Peyer's patch (tissue), 4 donors: ENCODE data around the gene UBE2M. TPM values are rescaled to one million over a fixed set of nuclear protein-coding genes. Genes with fewer than 3 reads are reported as not detected.

Experiments used
- DNase-seq, 3 donors: peaks; one replicate each; pipeline ENCODE4 v3.0.0-alpha.2; 2017 to 2019
- H3K27ac ChIP-seq, 4 donors: fragments of 200-600 bp; sonication (generic); one replicate each; pipeline ENCODE4 v1.5.1; 2016 to 2019
- H3K27me3 ChIP-seq, 2 donors: fragments of 200-600 bp; sonication (generic); one replicate each; pipeline ENCODE4 v1.5.1; 2019
- H3K36me3 ChIP-seq, 3 donors: fragments of 200-600 bp; sonication (generic); one replicate each; pipeline ENCODE4 v1.5.1; 2016 to 2019
- H3K4me1 ChIP-seq, 4 donors: fragments of 200-600 bp; sonication (generic); one replicate each; pipeline ENCODE4 v1.5.1; 2016 to 2019
- H3K4me3 ChIP-seq, 4 donors: fragments of 200-600 bp; sonication (generic); 1 replicate in 3 of 4; 2 replicates in 1 of 4; pipeline ENCODE4 v1.5.1; 2016 to 2019; ENCODE audit warnings: mild to moderate bottlenecking in 1 of 4
- H3K9me3 ChIP-seq, 4 donors: fragments of 200-600 bp; sonication (generic); one replicate each; pipeline ENCODE4 v1.5.1; 2016 to 2019; ENCODE audit warnings: mild to moderate bottlenecking in 1 of 4
- POLR2A ChIP-seq, 2 donors: fragments of 450-650 bp; IDR thresholded peaks; one replicate each; pipeline ENCODE4 v1.5.1; 2017; ENCODE audit warnings: antibody characterized with exemption in 2 of 2, mild to moderate bottlenecking in 2 of 2, moderate library complexity in 2 of 2
- total RNA-seq, 4 donors: library from RNA; depleted of rRNA; stranded (reverse); fragments of >200 nt; gene quantifications; one replicate each; pipeline ENCODE4 v1.1.0, GENCODE V29; 2016
- TF ChIP-seq, protein P1 (sequence below), 6 experiments: fragments of 450-650 bp in 4 of 6; fragments of 200-600 bp in 2 of 6; sonication (generic) in 1 of 6; IDR thresholded peaks; one replicate each; pipeline ENCODE4 v1.5.1; 2017 to 2019; ENCODE audit warnings: antibody characterized with exemption in 6 of 6, mild to moderate bottlenecking in 3 of 6, moderate library complexity in 1 of 6

Gene UBE2M
- total RNA-seq, 4 donors from 2014 or later = 10.2 to 37.1 (median 18.5) TPM

DNA sequence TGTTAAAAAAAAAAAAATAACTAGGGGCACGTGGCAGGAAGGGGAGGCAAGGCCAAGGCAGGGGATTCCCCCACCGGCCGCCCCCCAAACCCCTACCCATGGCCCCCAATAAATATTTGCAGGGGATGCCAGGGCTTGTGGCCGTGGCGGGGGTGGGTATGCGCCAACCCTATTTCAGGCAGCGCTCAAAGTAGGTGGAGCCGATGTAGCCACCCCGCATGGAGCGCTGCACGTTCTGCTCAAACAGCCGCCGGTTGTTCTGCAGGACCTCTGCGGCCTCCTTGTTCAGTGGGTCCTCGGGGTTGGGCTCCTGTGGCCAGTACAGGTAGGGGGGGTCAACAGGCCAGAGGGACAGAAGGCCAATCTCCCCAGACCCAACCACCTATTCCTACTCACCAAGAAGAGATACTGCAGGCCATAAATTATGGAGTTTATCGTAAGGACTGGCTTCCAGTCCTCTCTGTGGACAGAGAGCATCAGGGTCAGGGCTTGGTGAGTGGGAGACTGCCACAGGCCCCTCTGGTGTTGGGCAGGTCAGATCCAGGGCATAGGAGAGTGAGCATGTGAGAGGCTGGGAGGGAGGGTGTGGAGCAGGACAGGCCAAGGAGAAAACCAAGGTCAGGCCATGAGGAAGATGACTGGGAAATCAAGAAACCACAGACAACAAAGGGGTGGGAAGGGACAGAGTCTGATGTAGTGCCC, 2.3 kb downstream of the UBE2M start:
- Histone ChIP-seq H3K36me3 (peaks cover 0 to 37% (median 0%) of the 10 kb centered on the region in 3 donors), H3K27ac (peak overlapping the region in 3 of 4 donors; percentile 89 to 100 (median 89)), H3K27me3 (no peaks in the 10 kb centered on the region), H3K4me3 (no peak overlapping the region), H3K9me3 (no peaks in the 10 kb centered on the region), H3K4me1 (peaks cover 0 to 46% (median 27%) of the 10 kb centered on the region in 4 donors)
- no peak for TF ChIP-seq POLR2A (IDR thresholded peaks at IDR 0.05)
- TF ChIP-seq, protein P1, sequence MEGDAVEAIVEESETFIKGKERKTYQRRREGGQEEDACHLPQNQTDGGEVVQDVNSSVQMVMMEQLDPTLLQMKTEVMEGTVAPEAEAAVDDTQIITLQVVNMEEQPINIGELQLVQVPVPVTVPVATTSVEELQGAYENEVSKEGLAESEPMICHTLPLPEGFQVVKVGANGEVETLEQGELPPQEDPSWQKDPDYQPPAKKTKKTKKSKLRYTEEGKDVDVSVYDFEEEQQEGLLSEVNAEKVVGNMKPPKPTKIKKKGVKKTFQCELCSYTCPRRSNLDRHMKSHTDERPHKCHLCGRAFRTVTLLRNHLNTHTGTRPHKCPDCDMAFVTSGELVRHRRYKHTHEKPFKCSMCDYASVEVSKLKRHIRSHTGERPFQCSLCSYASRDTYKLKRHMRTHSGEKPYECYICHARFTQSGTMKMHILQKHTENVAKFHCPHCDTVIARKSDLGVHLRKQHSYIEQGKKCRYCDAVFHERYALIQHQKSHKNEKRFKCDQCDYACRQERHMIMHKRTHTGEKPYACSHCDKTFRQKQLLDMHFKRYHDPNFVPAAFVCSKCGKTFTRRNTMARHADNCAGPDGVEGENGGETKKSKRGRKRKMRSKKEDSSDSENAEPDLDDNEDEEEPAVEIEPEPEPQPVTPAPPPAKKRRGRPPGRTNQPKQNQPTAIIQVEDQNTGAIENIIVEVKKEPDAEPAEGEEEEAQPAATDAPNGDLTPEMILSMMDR (IDR thresholded peaks at IDR 0.05) = no peak
- no peak for DNase-seq

DNA sequence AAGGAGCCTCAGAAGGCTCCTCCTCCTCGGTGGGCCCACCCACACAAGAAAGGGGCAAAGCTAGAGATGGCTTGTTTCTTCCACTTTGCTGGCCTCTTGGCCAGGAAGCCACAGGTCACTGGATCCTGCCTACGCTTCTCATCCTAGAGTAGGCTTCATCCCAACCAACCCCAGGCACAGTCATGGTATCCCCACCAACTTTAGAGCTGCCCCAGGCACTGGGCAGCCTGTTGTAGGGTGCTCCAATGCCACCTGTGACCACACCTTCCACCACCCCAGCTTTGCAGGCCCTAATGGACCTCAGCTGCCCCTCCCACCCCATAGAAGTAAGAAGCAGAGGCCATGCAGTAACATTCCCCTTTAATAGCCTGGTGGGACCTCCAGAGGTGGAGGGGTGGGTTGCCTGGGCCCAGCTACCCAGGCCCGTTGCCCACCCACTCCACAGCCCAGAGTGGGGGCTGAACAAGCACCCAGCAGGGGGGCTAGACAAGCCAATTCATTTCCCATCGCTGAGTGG, 3.0 kb downstream of the UBE2M start:
- no peak for DNase-seq
- Histone ChIP-seq H3K27me3 (no peaks in the 10 kb centered on the region), H3K4me3 (peak overlapping the region; percentile 67 to 79 (median 74)), H3K36me3 (peaks cover 0 to 44% (median 0%) of the 10 kb centered on the region in 3 donors), H3K27ac (peak overlapping the region; percentile 89 to 100 (median 90)), H3K9me3 (no peaks in the 10 kb centered on the region), H3K4me1 (peaks cover 0 to 46% (median 27%) of the 10 kb centered on the region in 4 donors)
- TF ChIP-seq, protein P1 (IDR thresholded peaks at IDR 0.05) = no peak
- TF ChIP-seq POLR2A (IDR thresholded peaks at IDR 0.05) = no peak

DNA sequence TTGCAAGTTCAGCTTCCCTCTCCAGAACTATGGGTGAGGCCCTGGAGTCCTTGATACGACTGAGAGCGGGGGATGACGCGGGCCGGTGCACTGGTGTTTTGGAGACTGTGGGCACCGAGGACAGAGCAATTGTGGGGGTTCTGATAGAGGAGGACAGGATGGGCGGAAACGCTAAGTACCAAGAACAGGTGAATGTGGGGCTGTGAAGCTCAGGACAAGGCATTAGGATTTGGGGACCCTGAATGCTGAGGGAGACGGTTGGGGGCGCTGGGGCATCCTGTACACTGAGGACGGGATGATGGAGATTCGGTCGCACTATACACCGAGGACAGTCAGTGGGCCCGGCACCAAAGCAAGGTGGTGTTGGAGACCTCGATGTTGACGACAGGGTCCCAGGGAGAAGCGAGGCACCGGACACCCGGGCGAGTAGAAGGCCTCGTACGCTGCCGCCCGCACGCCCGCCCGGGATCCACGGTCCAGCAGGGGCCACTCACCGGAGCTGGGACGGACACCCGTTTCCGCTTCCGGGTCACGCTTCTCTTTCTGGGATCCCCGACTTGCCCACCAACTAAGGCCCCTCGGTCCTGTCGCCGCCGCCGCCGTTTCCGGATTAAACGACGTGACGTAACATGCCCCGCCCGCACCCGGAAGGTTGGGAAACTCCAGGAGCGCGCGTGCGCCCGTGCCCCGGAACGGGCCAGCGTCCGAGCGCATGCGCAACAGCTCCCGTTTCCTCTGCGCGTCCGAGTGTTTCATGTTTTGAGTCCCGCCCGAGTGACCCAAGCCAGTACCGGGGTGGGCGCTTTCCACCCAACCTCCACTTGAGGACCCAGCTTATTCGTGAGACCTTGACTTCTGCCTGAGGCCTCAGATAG, 3.7 kb downstream of the UBE2M start, which contains the start of gene CHMP2A:
Gene CHMP2A, minus strand, starts transcription at position 612 of the 875 bp plus-strand sequence. CDS start 893 bp downstream, outside the sequence.
- Histone ChIP-seq H3K9me3 (no peaks in the 10 kb centered on the region), H3K4me1 (peaks cover 0 to 41% (median 23%) of the 10 kb centered on the region in 4 donors), H3K36me3 (peaks cover 0 to 50% (median 0%) of the 10 kb centered on the region in 3 donors), H3K4me3 (peak within 1 kb of the TSS; percentile 67 to 79 (median 74)), H3K27me3 (no peaks in the 10 kb centered on the region), H3K27ac (peak within 1 kb of the TSS; percentile 89 to 100 (median 90))
- peak; percentile 76 to 78 for TF ChIP-seq POLR2A (IDR thresholded peaks at IDR 0.05)
- TF ChIP-seq, protein P1 (IDR thresholded peaks at IDR 0.05) = no peak
- peak; percentile 98 to 99 (median 99) for DNase-seq

DNA sequence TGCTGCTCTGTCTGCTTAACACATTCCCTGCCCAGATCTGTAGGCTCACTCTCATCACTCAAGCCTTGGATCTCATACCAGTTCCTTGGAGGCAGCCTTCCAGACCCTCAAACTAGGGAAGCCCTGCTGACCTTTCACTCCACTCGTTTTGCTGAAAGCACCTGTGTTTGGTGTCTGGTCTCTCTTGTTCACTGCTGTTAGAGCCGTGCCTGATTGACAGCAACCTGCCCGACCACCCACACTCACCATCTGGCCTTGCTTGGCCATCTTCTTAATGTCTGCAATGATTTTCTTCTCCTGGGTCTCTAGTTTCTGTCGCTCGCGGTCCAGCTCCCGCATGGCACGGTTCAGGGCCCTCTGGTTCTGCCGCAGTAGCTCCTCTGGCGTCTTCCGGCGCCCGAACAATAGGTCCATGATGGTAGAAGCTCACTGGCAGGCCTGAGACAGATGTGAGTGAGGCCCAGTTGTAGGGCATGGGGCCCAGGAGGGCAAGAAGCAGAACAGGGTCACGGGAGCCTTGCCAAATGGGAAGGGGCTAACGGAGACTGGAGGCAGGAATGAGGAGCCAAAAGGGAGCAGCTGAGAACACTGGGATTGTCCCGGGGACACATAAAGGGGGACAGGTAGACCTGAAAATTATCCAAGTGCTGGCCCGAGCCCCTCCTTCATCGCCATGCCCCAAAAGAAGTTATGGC, 4.5 kb downstream of the UBE2M start:
- H3K27me3 ChIP-seq = no peaks in the 10 kb centered on the region
- peaks cover 0 to 58% (median 0%) of the 10 kb centered on the region in 3 donors for H3K36me3 ChIP-seq
- peak overlapping the region; percentile 89 to 100 (median 90) for H3K27ac ChIP-seq
- H3K4me3 ChIP-seq = peak overlapping the region; percentile 67 to 79 (median 74)
- no peaks in the 10 kb centered on the region for H3K9me3 ChIP-seq
- DNase-seq = no peak
- TF ChIP-seq, protein P1 (IDR thresholded peaks at IDR 0.05) = no peak
- peaks cover 0 to 38% (median 22%) of the 10 kb centered on the region in 4 donors for H3K4me1 ChIP-seq

DNA sequence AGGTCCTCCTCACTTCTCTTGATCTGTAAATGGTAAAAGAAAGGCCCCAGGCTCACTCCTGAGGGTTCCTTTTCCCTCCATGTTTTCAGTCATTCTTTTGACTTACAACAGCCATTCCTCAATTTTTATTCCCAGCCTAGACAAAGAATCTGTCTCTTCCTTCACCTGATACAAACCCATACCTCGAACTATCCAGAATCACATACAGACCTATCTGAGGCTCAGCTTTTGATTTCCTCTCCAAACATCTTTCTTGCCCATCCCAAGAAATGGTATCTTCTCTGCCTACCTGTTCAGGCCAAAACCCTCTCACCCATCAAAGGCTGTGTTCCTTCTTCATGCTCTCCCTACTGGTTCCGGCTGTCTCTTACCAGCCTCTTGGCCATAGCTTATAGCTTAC, 5.8 kb downstream of the UBE2M start:
- Histone ChIP-seq H3K4me3 (no peak overlapping the region), H3K4me1 (peaks cover 0 to 38% (median 21%) of the 10 kb centered on the region in 4 donors), H3K36me3 (peaks cover 0 to 71% (median 0%) of the 10 kb centered on the region in 3 donors), H3K27me3 (no peaks in the 10 kb centered on the region), H3K27ac (no peak overlapping the region), H3K9me3 (no peaks in the 10 kb centered on the region)
- DNase-seq = no peak
- TF ChIP-seq, protein P1 (IDR thresholded peaks at IDR 0.05) = no peak
- TF ChIP-seq POLR2A (IDR thresholded peaks at IDR 0.05) = no peak
